ENCODE results near the gene KLHL35.

DNA sequence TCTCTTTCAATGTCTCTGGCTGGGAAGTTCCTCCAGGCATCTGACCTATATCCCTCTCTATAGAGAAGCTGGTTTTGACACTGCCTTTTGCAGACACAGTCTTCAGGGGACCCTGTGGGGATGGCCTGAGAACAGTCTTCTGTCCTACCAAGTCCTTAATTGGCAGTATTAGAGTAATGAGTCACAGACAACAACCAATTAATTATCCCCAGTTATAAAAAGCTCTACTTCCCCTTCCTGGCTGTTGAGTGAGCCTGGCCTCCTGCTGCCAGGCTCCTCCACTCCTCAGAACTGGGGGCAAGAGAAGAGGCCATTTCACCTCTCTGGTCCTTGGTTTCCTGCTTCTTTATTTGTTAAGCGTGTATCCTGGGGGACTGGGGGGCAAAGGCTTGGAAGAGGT, 41.2 kb upstream of the KLHL35 start:
- TF ChIP-seq, protein P1, sequence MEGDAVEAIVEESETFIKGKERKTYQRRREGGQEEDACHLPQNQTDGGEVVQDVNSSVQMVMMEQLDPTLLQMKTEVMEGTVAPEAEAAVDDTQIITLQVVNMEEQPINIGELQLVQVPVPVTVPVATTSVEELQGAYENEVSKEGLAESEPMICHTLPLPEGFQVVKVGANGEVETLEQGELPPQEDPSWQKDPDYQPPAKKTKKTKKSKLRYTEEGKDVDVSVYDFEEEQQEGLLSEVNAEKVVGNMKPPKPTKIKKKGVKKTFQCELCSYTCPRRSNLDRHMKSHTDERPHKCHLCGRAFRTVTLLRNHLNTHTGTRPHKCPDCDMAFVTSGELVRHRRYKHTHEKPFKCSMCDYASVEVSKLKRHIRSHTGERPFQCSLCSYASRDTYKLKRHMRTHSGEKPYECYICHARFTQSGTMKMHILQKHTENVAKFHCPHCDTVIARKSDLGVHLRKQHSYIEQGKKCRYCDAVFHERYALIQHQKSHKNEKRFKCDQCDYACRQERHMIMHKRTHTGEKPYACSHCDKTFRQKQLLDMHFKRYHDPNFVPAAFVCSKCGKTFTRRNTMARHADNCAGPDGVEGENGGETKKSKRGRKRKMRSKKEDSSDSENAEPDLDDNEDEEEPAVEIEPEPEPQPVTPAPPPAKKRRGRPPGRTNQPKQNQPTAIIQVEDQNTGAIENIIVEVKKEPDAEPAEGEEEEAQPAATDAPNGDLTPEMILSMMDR (IDR thresholded peaks at IDR 0.05) = no peak
- no peak for TF ChIP-seq POLR2A (IDR thresholded peaks at IDR 0.05)
